Duodenal mucosa (tissue), 2 donors: ENCODE results near the gene NDUFS6.

ENCODE experiments used
- H3K27ac ChIP-seq: one replicate; pipeline ENCODE4 v1.7.0; 2013; ENCODE audit warnings: low read depth, low read length
- H3K27me3 ChIP-seq, 2 donors: one replicate each; pipeline ENCODE4 v1.7.0; 2013; ENCODE audit warnings: low read length in 2 of 2, control low read depth in 1 of 2; ENCODE audit not compliant: insufficient read depth in 2 of 2, control insufficient read depth in 1 of 2
- H3K36me3 ChIP-seq, 2 donors: one replicate each; pipeline ENCODE4 v1.7.0; 2013; ENCODE audit warnings: low read length in 2 of 2, control low read depth in 1 of 2; ENCODE audit not compliant: insufficient read depth in 2 of 2, control insufficient read depth in 1 of 2
- H3K4me1 ChIP-seq, 2 donors: one replicate each; pipeline ENCODE4 v1.7.0; 2013; ENCODE audit warnings: low read length in 2 of 2, control low read depth in 1 of 2; ENCODE audit not compliant: insufficient read depth in 2 of 2, control insufficient read depth in 1 of 2
- H3K4me3 ChIP-seq, 2 donors: one replicate each; pipeline ENCODE4 v1.7.0; 2013; ENCODE audit warnings: low read length in 2 of 2, low read depth in 1 of 2
- H3K9ac ChIP-seq, 2 donors: one replicate each; pipeline ENCODE4 v1.7.0; 2013; ENCODE audit warnings: low read length in 2 of 2, low read depth in 1 of 2
- H3K9me3 ChIP-seq, 2 donors: one replicate each; pipeline ENCODE4 v1.7.0; 2013; ENCODE audit warnings: low read length in 2 of 2, control low read depth in 1 of 2; ENCODE audit not compliant: control insufficient read depth in 1 of 2

NDUFS6 gene

DNA sequence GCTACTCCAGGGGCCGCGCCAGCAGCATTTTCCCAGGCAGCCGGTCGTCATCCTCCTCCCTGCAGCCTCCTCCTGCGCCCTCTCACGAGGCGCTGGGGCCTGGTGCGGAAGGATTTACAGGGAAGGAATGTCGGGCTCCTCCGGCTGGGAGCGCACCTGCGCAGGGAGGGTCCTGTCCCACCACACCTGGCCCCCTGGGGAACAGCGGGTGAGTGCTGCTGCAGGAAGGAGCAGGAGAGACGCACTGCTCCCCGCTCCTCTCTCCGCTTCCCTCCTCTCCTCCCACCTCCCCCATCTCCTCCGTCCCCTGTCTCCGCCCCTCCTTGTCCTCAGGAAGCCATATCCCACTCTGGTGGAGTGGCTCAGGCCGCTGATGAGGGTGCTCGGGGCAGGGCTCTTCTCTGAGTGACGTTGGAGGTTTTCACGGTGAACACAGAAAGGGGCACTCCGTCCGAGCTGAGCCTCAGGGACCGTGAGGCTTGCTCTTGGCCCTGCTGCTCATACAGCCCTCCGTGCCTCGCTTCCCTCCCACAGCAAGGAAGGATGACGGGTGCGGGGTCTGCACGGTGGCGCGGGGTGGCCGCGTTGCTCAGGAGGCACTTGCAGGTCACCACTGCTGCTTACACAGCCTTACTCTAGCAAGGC is 50.2 kb downstream of the NDUFS6 start:
- H3K27me3 ChIP-seq = peaks cover 42 to 62% of the 10 kb centered on the region in 2 donors
- no peaks in the 10 kb centered on the region for H3K9me3 ChIP-seq

DNA sequence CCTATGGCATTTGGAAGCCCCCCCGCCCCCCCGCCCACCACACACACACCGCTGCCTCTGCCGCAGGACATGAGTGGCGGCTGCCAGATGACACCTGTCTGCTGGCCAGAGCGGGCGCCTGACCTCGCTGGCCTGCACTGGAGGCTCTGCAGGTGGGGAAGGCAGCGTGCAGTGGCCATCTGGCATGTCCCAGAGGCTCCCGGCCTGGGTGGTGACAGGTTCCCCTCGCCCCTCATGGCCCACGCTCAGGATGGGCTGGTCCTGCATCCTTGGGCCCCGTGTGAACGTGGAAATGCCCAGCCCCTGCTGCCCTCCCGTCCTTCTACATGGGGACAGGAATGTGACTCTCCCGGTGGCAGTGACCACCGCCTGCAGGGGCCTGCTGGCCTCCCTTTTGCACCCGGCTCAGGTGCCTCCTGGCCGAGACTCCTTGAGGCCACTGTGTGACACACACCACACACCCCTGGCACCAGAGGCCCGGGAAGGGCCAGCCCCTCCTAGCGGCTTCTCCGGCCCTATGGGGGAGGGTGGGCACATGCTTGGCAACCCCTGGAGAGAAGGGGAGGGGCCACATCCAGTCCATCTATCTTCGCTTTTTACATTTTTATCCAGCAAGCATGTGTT is 51.2 kb downstream of the NDUFS6 start:
- Histone ChIP-seq H3K4me1 (no peaks in the 10 kb centered on the region), H3K36me3 (no peaks in the 10 kb centered on the region), H3K27ac (no peak overlapping the region), H3K9me3 (no peaks in the 10 kb centered on the region), H3K27me3 (peaks cover 39 to 57% of the 10 kb centered on the region in 2 donors), H3K9ac (no peak overlapping the region), H3K4me3 (no peak overlapping the region)

More for the DNA sequence above, 50.2 kb downstream of the NDUFS6 start:
- Histone ChIP-seq H3K4me3 (no peak overlapping the region), H3K9ac (no peak overlapping the region), H3K27ac (no peak overlapping the region), H3K36me3 (no peaks in the 10 kb centered on the region), H3K4me1 (no peaks in the 10 kb centered on the region)

DNA sequence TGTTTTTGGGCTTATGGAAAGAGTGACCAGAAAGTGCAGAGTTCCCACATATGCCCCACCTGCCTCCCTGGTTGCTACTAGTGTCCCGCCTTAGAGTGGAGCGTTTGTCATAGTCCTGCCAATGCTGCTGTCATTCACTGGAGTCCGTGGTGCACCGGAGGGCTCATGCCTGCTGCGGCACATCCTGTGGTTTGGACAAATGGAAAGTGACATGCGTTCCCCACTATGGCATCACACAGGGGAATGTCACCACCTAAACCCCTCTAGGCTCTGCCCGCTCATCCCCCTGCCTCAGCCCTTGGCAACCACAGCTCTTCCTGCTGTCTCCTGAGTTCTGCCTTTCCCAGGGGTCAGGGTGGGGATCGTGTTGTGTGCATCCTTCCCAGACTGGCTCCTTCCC is 52.3 kb downstream of the NDUFS6 start:
- Histone ChIP-seq H3K4me1 (no peaks in the 10 kb centered on the region), H3K9me3 (no peaks in the 10 kb centered on the region), H3K27ac (no peak overlapping the region), H3K36me3 (no peaks in the 10 kb centered on the region), H3K9ac (no peak overlapping the region), H3K4me3 (no peak overlapping the region), H3K27me3 (peaks cover 36 to 56% of the 10 kb centered on the region in 2 donors)

DNA sequence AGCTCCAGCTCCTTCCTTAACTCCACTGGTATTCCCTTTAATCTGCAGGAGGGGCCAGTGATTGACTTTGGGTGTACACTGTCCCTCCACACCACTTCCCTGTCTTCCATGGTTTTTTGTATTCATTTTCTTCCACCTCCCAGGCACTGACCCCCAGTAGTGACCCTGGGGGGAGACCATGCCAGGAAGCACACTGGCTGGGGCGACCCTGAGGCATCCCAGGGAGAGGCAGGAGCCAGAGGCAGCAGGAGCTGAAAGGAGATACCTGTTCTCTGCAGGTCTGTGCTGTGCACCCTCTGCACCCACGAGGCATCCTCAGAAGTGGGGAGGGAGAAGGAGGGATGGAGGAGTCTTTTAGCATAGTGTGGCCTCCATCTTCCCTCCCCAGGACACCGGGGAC is 53.9 kb downstream of the NDUFS6 start:
- Histone ChIP-seq H3K27me3 (peaks cover 26 to 48% of the 10 kb centered on the region in 2 donors), H3K27ac (no peak overlapping the region), H3K9me3 (no peaks in the 10 kb centered on the region), H3K36me3 (no peaks in the 10 kb centered on the region), H3K4me3 (no peak overlapping the region), H3K9ac (no peak overlapping the region), H3K4me1 (no peaks in the 10 kb centered on the region)

DNA sequence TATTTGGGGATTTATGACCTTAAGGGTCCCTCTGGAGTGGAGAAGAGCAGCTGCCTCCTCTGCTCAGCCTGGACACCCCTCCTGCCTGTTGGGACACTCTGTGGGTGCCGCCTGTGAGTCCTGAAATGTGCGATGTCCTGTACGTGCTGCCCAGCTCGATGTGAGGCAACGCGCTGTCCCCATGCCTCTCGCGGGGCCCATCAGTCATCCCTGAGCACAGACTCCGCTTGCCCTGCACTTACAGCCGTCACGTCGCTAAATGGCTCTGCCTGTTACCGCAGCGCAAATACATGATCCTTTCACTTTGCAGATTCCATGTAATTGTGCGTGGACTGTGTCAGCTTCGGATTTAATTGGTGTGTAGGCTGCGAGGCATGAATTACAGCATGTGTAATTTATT is 54.4 kb downstream of the NDUFS6 start:
- no peaks in the 10 kb centered on the region for H3K36me3 ChIP-seq
- no peaks in the 10 kb centered on the region for H3K9me3 ChIP-seq
- H3K4me3 ChIP-seq = no peak overlapping the region
- no peak overlapping the region for H3K27ac ChIP-seq
- no peaks in the 10 kb centered on the region for H3K4me1 ChIP-seq
- H3K9ac ChIP-seq = no peak overlapping the region
- H3K27me3 ChIP-seq = peaks cover 23 to 43% of the 10 kb centered on the region in 2 donors

DNA sequence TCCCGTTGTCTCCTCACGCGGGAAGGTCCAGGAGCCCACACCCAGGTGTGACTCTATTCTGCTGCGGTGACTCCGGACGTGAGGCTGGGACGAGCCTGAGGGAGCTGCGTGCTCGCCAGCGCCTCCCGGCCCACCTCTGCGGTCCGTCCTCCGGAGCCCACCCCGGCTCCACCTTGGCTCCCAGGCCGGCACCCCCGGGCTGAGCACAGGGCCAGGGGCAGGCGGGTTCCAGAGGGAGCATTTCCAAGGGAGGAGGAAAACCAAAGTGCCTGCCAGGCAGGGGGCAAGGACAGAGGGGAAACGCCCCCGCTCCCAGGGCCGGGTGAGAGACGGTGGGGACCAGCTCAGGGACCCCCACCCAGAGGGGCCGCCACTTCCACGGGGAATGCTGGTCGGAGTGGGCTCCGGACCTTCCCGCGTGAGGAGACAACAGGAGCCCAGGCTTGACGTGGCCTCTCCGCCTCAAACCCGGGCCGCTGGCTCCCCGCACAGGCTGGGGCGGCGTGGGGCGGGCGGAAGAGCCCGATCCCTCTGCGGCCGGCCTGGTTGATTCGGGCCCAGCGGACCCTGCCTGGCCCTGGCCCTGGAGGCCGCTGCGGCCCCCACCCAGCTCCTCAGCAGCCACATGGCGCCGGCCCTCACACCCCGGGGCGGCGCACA is 55.5 kb downstream of the NDUFS6 start:
- peaks cover 19 to 35% of the 10 kb centered on the region in 2 donors for H3K27me3 ChIP-seq
- H3K36me3 ChIP-seq = no peaks in the 10 kb centered on the region
- no peak overlapping the region for H3K9ac ChIP-seq
- no peak overlapping the region for H3K4me3 ChIP-seq
- H3K4me1 ChIP-seq = no peaks in the 10 kb centered on the region
- no peaks in the 10 kb centered on the region for H3K9me3 ChIP-seq
- no peak overlapping the region for H3K27ac ChIP-seq

DNA sequence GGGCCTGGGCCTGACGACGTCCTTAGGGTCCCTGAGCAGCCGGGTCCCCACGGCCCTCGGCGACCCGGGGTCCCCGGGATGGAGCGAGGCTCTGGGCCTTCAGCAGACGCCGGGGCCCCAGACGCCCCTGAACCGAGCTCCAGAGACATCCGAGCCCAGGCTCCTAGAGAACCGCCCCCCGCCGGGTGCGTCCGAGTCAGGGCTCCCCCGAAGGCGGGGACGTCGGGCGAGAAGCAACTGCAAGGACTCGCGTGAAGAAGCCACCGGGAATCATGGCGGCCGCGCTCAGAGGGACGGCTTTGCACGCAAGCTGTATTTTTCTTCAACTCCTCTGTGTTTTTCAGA is 56.0 kb downstream of the NDUFS6 start:
- Histone ChIP-seq H3K4me3 (no peak overlapping the region), H3K9me3 (no peaks in the 10 kb centered on the region), H3K27ac (no peak overlapping the region), H3K4me1 (no peaks in the 10 kb centered on the region), H3K9ac (no peak overlapping the region), H3K36me3 (no peaks in the 10 kb centered on the region), H3K27me3 (peaks cover 15 to 32% of the 10 kb centered on the region in 2 donors)

DNA sequence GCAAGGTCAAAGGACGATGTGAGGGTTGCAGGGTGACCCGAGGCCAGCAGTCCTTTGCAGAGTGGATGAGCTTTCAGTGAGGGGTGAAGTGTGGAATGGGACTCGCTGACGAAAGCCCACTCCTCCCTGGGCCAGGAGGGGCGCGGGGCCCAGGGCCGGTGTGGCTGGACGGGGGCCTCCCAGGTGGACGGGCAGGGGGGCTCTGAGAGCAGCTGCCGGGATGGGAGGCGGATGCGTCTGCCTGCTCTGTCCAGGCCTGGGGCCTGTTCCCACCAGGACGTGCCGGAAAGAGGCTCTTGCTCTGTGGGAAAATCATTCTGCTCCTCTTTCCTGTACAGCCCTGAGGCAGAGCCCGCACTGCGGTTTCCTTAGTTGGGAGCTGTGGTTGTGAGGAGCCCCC is 57.2 kb downstream of the NDUFS6 start:
- Histone ChIP-seq H3K27me3 (peaks cover 15 to 23% of the 10 kb centered on the region in 2 donors), H3K4me3 (no peak overlapping the region), H3K27ac (no peak overlapping the region), H3K36me3 (no peaks in the 10 kb centered on the region), H3K9ac (no peak overlapping the region), H3K9me3 (no peaks in the 10 kb centered on the region), H3K4me1 (no peaks in the 10 kb centered on the region)

DNA sequence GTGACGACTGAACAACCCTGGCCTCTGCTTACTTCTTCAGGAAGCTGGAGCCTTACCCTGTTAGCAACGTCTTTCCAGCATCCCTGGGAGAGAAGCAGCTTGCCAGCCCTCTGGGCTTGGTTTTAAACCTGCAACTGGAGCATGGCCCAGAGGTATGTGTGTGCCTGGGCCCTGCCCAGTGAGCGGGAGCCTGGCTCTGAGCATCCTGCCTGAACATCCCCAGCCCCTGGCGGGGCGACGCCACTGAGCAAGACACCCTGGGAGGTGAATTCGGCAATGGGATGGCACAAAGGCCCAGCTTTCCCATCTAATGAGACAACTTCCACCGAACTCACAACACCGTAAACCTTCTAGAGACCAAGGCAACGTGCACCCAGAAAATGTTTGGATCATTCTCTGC is 57.9 kb downstream of the NDUFS6 start:
- H3K27me3 ChIP-seq = peaks cover 16% of the 10 kb centered on the region in 2 donors
- H3K27ac ChIP-seq = no peak overlapping the region
- no peaks in the 10 kb centered on the region for H3K36me3 ChIP-seq
- H3K9me3 ChIP-seq = no peaks in the 10 kb centered on the region
- H3K4me3 ChIP-seq = no peak overlapping the region
- H3K4me1 ChIP-seq = no peaks in the 10 kb centered on the region
- H3K9ac ChIP-seq = no peak overlapping the region

DNA sequence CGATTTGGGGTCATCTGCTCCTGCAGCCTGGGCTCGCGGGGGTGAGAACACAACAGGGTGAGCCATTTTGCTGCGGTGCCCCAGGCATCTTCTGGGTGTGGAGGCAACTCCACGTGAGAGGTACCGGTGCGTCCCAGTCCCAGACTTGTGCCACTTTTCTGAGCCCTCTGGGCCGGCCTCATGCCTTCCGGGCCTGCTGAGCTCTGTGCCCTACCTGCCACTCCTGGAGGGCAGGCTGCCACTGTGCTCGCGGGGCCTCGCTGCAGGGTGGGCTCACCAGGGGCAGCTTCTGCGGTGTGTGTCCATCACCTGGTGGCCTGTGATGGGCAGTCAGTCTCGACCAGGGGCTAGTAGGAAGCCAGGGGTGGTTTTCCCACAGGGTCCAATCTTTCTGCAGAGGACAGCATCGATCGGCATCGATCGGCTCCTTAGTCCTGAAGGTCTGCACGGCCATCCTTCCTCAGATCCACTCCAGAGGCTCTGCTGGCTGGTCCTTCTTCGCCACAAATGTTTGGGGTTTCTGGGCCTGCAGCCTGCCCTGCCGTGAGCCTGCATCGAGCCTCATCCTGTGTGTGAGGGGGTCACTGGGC is 58.9 kb downstream of the NDUFS6 start:
- Histone ChIP-seq H3K27me3 (peaks cover 6 to 16% of the 10 kb centered on the region in 2 donors), H3K9me3 (no peaks in the 10 kb centered on the region)

More for the DNA sequence above, 58.9 kb downstream of the NDUFS6 start:
- Histone ChIP-seq H3K4me1 (peaks cover 0 to 7% of the 10 kb centered on the region in 2 donors), H3K27ac (no peak overlapping the region), H3K4me3 (no peak overlapping the region), H3K36me3 (no peaks in the 10 kb centered on the region), H3K9ac (no peak overlapping the region)
